Thoracic aorta (tissue), 2 donors: ENCODE measurements around the gene THAP12. TPM values are rescaled to one million over a fixed set of nuclear protein-coding genes. Genes with fewer than 3 reads are reported as not detected.
A peak's percentile ranks its signal among the peaks of the same experiment; 100 is the strongest.
"Not testable (repeated sequence)": the region's sequence is repeated elsewhere in the genome, so short reads cannot be mapped to it uniquely, and the experiment has no call there.

Experiments
- ATAC-seq: fragments of 150-250 bp; one replicate; pipeline ENCODE4 v1.8.0; 2017; ENCODE audit warnings: low read depth; ENCODE audit not compliant: insufficient number of reproducible peaks, low FRiP score
- DNase-seq: peaks from one replicate; pipeline ENCODE4 v3.0.0-alpha.2; 2020; ENCODE audit warnings: low spot score
- H3K27ac ChIP-seq, 2 donors: fragments of 200-600 bp; sonication (generic); 1 replicate in 1 of 2; 2 replicates in 1 of 2; pipeline ENCODE4 v1.5.1; 2016; ENCODE audit warnings: mild to moderate bottlenecking in 2 of 2, moderate library complexity in 2 of 2
- H3K27me3 ChIP-seq: fragments of 200-600 bp; sonication (generic); replicated peaks from 2 replicates; pipeline ENCODE4 v1.6.0; 2016; ENCODE audit warnings: mild to moderate bottlenecking; ENCODE audit not compliant: insufficient read depth
- H3K36me3 ChIP-seq: fragments of 200-600 bp; sonication (generic); one replicate; pipeline ENCODE4 v1.5.1; 2016
- H3K4me1 ChIP-seq, 2 donors: fragments of 200-600 bp; sonication (generic); 1 replicate in 1 of 2; 2 replicates in 1 of 2; pipeline versions ENCODE4 v1.5.1 to v1.6.0; 2016; ENCODE audit warnings: low read depth in 2 of 2, mild to moderate bottlenecking in 1 of 2; ENCODE audit not compliant: control insufficient read depth in 1 of 2
- H3K4me3 ChIP-seq: fragments of 200-600 bp; sonication (generic); 2 replicates; pipeline ENCODE4 v1.5.1; 2016; ENCODE audit warnings: mild to moderate bottlenecking
- H3K9me3 ChIP-seq: fragments of 200-600 bp; sonication (generic); 2 replicates; pipeline ENCODE4 v1.5.1; 2016
- total RNA-seq, 2 donors: library from RNA; depleted of rRNA; stranded (reverse); fragments of >200 nt; gene quantifications; one replicate each; pipeline versions ENCODE4 v1.1.0 to v1.2.3, GENCODE V29; 2016
- TF ChIP-seq, protein P1 (sequence below): fragments of 200-600 bp; sonication (generic); IDR thresholded peaks from one replicate; pipeline ENCODE4 v1.5.1; 2019; ENCODE audit warnings: antibody characterized with exemption

Gene THAP12
- total RNA-seq, 2 donors from 2014 or later = 38.0 to 38.3 TPM

DNA sequence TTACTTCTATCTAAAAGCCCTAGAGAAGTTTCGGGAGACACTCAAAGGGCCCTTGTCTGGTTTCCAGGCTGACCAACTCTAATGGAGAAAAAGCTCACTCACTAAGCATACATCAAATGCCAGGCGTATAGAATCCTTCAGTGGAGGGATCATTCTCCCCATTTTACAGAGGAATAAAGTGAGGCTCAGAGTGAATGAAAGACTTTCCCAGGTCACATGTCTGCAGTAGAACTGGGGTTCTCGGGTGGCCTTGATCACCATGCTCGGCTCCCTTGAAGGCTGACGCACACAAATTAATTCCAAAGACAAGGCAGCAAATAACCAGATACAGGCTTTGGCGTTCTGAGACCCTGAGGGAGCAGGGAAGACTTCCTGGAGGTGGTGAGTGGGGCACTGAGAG lies 60.0 kb downstream of the THAP12 start:
- no peaks in the 10 kb centered on the region for H3K9me3 ChIP-seq
- TF ChIP-seq, protein P1, sequence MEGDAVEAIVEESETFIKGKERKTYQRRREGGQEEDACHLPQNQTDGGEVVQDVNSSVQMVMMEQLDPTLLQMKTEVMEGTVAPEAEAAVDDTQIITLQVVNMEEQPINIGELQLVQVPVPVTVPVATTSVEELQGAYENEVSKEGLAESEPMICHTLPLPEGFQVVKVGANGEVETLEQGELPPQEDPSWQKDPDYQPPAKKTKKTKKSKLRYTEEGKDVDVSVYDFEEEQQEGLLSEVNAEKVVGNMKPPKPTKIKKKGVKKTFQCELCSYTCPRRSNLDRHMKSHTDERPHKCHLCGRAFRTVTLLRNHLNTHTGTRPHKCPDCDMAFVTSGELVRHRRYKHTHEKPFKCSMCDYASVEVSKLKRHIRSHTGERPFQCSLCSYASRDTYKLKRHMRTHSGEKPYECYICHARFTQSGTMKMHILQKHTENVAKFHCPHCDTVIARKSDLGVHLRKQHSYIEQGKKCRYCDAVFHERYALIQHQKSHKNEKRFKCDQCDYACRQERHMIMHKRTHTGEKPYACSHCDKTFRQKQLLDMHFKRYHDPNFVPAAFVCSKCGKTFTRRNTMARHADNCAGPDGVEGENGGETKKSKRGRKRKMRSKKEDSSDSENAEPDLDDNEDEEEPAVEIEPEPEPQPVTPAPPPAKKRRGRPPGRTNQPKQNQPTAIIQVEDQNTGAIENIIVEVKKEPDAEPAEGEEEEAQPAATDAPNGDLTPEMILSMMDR = no peak
- no peaks in the 10 kb centered on the region for H3K4me1 ChIP-seq
- H3K27ac ChIP-seq = no peak overlapping the region
- no peaks in the 10 kb centered on the region for H3K27me3 ChIP-seq
- no peak for ATAC-seq
- H3K4me3 ChIP-seq = no peak overlapping the region
- H3K36me3 ChIP-seq = no peaks in the 10 kb centered on the region
- no peak for DNase-seq

DNA sequence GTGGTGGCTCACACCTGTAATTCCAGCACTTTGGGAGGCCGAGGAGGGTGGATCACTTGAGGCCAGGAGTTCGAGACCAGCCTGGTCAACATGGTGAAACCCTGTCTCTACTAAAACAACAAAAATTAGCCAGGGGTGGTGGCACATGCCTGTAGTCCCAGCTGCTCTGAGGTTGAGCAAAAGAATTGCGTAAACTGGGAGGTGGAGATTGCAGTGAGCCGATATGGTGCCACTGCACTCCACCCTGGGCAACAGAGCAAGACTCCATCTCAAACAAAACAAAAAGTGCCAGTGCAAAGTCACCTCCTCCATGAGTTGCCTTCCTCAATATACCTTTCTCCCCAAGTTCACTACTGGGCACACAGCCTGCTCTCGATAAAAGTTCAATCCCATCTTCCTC lies 61.1 kb downstream of the THAP12 start:
- not testable (repeated sequence) for ATAC-seq, H3K4me1 ChIP-seq, DNase-seq

DNA sequence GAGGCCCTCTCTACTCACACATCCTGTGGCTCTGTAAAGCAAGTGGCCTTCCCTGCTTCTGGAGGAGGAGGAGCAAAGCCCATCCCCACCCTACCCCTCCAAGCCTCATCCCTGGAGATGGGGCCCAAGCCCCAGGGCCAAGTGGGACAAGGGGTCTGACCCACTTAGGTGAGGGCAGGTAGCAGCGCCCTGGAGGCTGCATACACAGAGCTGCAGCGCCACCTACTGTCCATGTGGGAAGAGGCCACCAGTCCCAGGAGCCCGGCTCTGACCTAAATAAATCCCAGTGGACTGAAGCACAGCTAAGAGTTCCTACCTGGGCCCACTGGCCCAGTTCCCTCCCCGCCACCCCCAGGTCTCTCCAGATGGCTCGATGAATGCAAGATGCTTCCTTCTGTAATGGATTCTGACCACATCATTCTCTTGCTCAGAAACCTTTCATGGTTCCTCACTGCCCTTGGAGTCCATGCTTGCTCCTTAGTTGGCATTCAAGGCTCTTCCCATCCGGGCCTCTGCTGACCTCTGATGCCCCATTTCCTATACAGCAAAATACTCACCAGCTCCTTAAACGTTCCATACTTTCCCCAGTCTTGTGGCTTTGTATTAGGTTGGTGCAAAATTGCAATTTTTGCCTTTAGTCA lies 62.1 kb downstream of the THAP12 start:
- no peaks in the 10 kb centered on the region for H3K27me3 ChIP-seq
- no peak overlapping the region for H3K27ac ChIP-seq
- H3K36me3 ChIP-seq = no peaks in the 10 kb centered on the region
- no peaks in the 10 kb centered on the region for H3K4me1 ChIP-seq
- no peak overlapping the region for H3K4me3 ChIP-seq
- ATAC-seq (peak; percentile 59), DNase-seq (peak; percentile 44)
- TF ChIP-seq, protein P1 = peak; percentile 94
- no peaks in the 10 kb centered on the region for H3K9me3 ChIP-seq

More for the DNA sequence above, 61.1 kb downstream of the THAP12 start:
- not testable (repeated sequence) for H3K4me3 ChIP-seq, H3K9me3 ChIP-seq, H3K27me3 ChIP-seq, H3K36me3 ChIP-seq, H3K27ac ChIP-seq

DNA sequence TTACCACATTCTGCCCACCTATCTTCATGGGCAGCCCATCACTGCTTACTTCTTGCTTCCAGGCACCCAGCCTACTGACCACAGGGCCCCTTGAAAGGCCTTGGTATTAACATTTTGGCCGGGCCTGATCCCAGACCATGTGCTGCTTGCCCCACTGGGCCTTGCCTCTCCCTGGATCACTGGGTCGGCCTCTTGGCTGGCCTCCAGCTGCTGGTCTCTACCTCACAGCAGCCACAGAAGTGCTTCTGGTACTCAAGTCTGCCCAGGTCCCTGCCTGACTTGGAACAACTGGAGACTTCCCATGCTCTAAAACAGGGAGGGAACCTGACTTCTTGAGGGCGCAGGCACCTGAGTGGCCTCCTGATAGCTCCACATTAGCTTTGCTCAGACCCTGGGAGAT lies 63.6 kb downstream of the THAP12 start:
- ATAC-seq = no peak
- TF ChIP-seq, protein P1 = no peak
- no peak overlapping the region for H3K27ac ChIP-seq
- H3K27me3 ChIP-seq = no peaks in the 10 kb centered on the region
- H3K4me3 ChIP-seq = no peak overlapping the region
- no peaks in the 10 kb centered on the region for H3K4me1 ChIP-seq
- no peak for DNase-seq
- no peaks in the 10 kb centered on the region for H3K9me3 ChIP-seq
- H3K36me3 ChIP-seq = no peaks in the 10 kb centered on the region

DNA sequence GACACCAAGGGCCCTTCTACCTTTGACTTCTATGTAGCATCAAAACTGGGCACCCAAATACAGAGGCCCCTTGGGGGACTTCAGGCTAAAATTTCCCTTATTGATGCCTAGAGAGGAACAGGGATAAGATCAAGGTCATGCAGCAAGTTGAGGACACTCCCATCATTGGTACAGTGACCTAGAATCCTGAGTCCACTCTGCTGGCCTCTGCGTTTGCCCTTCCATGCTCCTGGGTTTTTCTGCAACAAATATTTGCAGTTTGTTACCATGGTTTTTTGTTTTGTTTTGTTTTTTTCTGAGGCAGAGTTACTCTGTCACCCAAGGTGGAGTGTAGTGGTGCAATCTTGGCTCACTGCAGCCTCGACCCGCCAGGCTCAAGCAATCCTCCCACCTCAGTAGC lies 64.2 kb downstream of the THAP12 start:
- Histone ChIP-seq H3K36me3 (no peaks in the 10 kb centered on the region), H3K27ac (no peak overlapping the region), H3K9me3 (no peaks in the 10 kb centered on the region), H3K4me3 (no peak overlapping the region), H3K27me3 (no peaks in the 10 kb centered on the region), H3K4me1 (no peaks in the 10 kb centered on the region)
- DNase-seq (no peak), ATAC-seq (no peak)
- TF ChIP-seq, protein P1 = no peak
